Measurements from ENCODE around the gene HYAL1.
A peak's percentile ranks its signal among the peaks of the same experiment; 100 is the strongest.
"Not testable (repeated sequence)": the region's sequence is repeated elsewhere in the genome, so short reads cannot be mapped to it uniquely, and the experiment has no call there.

Gene HYAL1

GRCh38 chr3:50318615-50319014 lies 15.2 kb upstream of the HYAL1 start:
- no peak for DNase-seq (ENCODE audit: low read depth in 3 of 3)

GRCh38 chr3:50318163-50318562 lies 14.8 kb upstream of the HYAL1 start:
- DNase-seq (ENCODE audit: low read depth in 3 of 3) = no peak

- no peak for DNase-seq (ENCODE audit: low read depth in 3 of 3)
Measured at GRCh38 chr3:50317300-50317699, 13.9 kb upstream of the HYAL1 start.

- DNase-seq (ENCODE audit: low read depth in 3 of 3) = no peak
Measured at GRCh38 chr3:50316657-50317242, 13.4 kb upstream of the HYAL1 start.

GRCh38 chr3:50314816-50315215 lies 11.4 kb upstream of the HYAL1 start:
- no peak for DNase-seq (ENCODE audit: low read depth in 3 of 3)

GRCh38 chr3:50314342-50314741 lies 11.0 kb upstream of the HYAL1 start:
- no peak for DNase-seq (ENCODE audit: low read depth in 3 of 3)

- not testable (repeated sequence) for DNase-seq (ENCODE audit: low read depth in 3 of 3)
Measured at GRCh38 chr3:50312041-50312440, 8.7 kb upstream of the HYAL1 start.

- DNase-seq (ENCODE audit: low read depth in 3 of 3) = no peak
Measured at GRCh38 chr3:50304601-50305000, 1.2 kb upstream of the HYAL1 start.

- no peak for DNase-seq (ENCODE audit: low read depth in 3 of 3)
Measured at GRCh38 chr3:50302095-50303012, 1.0 kb downstream of the HYAL1 start.

GRCh38 chr3:50300681-50301254 lies 2.6 kb downstream of the HYAL1 start:
- DNase-seq (ENCODE audit: low read depth in 3 of 3) = no peak

- no peak for DNase-seq (ENCODE audit: low read depth in 3 of 3)
Measured at GRCh38 chr3:50299929-50300680, 3.3 kb downstream of the HYAL1 start.

GRCh38 chr3:50299638-50299928 lies 3.8 kb downstream of the HYAL1 start:
- no peak for DNase-seq (ENCODE audit: low read depth in 3 of 3)

GRCh38 chr3:50298836-50299637 lies 4.3 kb downstream of the HYAL1 start, which contains the start of the genes HYAL3 and NAA80:
TSS of gene HYAL3 (minus strand) at chr3:50299405. CDS start at chr3:50295602, 3,803 bp downstream.
TSS of gene NAA80 (minus strand) at chr3:50299405. CDS start at chr3:50297463, 1,942 bp downstream.
- peak; percentile 97 to 99 (median 98) for DNase-seq (ENCODE audit: low read depth in 3 of 3)

- DNase-seq (ENCODE audit: low read depth in 3 of 3) = no peak
Measured at GRCh38 chr3:50297896-50298725, 5.3 kb downstream of the HYAL1 start.

- DNase-seq (ENCODE audit: low read depth in 3 of 3) = no peak
Measured at GRCh38 chr3:50297384-50297775, 6.0 kb downstream of the HYAL1 start.

GRCh38 chr3:50296721-50297383 lies 6.5 kb downstream of the HYAL1 start:
- DNase-seq (ENCODE audit: low read depth in 3 of 3) = no peak

GRCh38 chr3:50295553-50296431 lies 7.6 kb downstream of the HYAL1 start:
- DNase-seq (ENCODE audit: low read depth in 3 of 3) = no peak

- DNase-seq (ENCODE audit: low read depth in 3 of 3) = no peak
Measured at GRCh38 chr3:50294492-50295403, 8.6 kb downstream of the HYAL1 start.

Data from stimulated activated CD4-positive, alpha-beta T cell treated with anti-CD3 and anti-CD28 coated beads, TNF-alpha, amount 100 ng/mL, for 48 hours (primary cell).